Loucy (cell line): ENCODE results near the gene TMOD1.

Experiments used
- H2AFZ ChIP-seq: fragments of 200-600 bp; sonication (generic); 2 replicates; pipeline ENCODE4 v1.6.0; 2016; ENCODE audit warnings: antibody characterized with exemption, mild to moderate bottlenecking, low read length, moderate library complexity
- H3F3A ChIP-seq: fragments of 200-600 bp; 2 replicates; pipeline ENCODE4 v1.6.0; 2016; ENCODE audit warnings: antibody characterized with exemption, low read depth, mild to moderate bottlenecking
- H3K27me3 ChIP-seq: fragments of 200-600 bp; sonication (generic); 2 replicates; pipeline ENCODE4 v1.6.1; 2014; ENCODE audit warnings: low read length, mild to moderate bottlenecking; ENCODE audit not compliant: insufficient read depth, poor library complexity, severe bottlenecking
- H3K36me3 ChIP-seq: fragments of 200-600 bp; sonication (generic); 2 replicates; pipeline ENCODE4 v1.6.1; 2016; ENCODE audit warnings: low read length; ENCODE audit not compliant: insufficient read depth
- H3K4me1 ChIP-seq: fragments of 200-600 bp; sonication (generic); 2 replicates; pipeline ENCODE4 v1.5.1; 2014; ENCODE audit warnings: low read length, mild to moderate bottlenecking; ENCODE audit not compliant: insufficient read depth, poor library complexity, severe bottlenecking
- H3K4me2 ChIP-seq: fragments of 200-600 bp; sonication (generic); 2 replicates; pipeline ENCODE4 v1.6.0; 2014; ENCODE audit warnings: antibody characterized with exemption, low read length, low read depth, mild to moderate bottlenecking; ENCODE audit not compliant: poor library complexity, severe bottlenecking
- H3K4me3 ChIP-seq: fragments of 200-600 bp; sonication (generic); 2 replicates; pipeline ENCODE4 v1.5.1; 2014; ENCODE audit warnings: low read length, mild to moderate bottlenecking, mixed read lengths; ENCODE audit not compliant: poor library complexity, severe bottlenecking
- H3K79me2 ChIP-seq: fragments of 200-600 bp; sonication (generic); 2 replicates; pipeline ENCODE4 v1.6.1; 2014; ENCODE audit warnings: low read length; ENCODE audit not compliant: insufficient read depth
- H3K9ac ChIP-seq: fragments of 200-600 bp; sonication (generic); 2 replicates; pipeline ENCODE4 v1.6.0; 2014; ENCODE audit warnings: mild to moderate bottlenecking, low read depth, low read length, moderate library complexity; ENCODE audit not compliant: poor library complexity, severe bottlenecking
- H3K9me2 ChIP-seq: fragments of 200-600 bp; sonication (generic); replicated peaks from 2 replicates; pipeline ENCODE4 v1.6.1; 2016; ENCODE audit warnings: low read depth, low read length, mixed read lengths
- H3K9me3 ChIP-seq: fragments of 200-600 bp; sonication (generic); 2 replicates; pipeline ENCODE4 v1.6.1; 2014; ENCODE audit warnings: mild to moderate bottlenecking, antibody characterized with exemption, low read length, low read depth; ENCODE audit not compliant: insufficient read depth
- H4K20me1 ChIP-seq: fragments of 200-600 bp; sonication (generic); 2 replicates; pipeline ENCODE4 v1.6.0; 2014; ENCODE audit warnings: antibody characterized with exemption, low read length, mild to moderate bottlenecking; ENCODE audit not compliant: insufficient read depth, poor library complexity, severe bottlenecking
- EZH2phosphoT487 ChIP-seq: fragments of 200-600 bp; IDR thresholded peaks from 2 replicates; pipeline ENCODE4 v1.6.1; 2018; ENCODE audit warnings: antibody characterized with exemption, mild to moderate bottlenecking, moderate library complexity, borderline replicate concordance
- TF ChIP-seq, protein P1 (sequence below): fragments of 200-600 bp; sonication (generic); conservative IDR thresholded peaks from 2 replicates; pipeline ENCODE4 v1.5.1; 2014; ENCODE audit warnings: mild to moderate bottlenecking, antibody characterized with exemption, low read length

Gene TMOD1

GRCh38 chr9:97547098-97547829 lies 45.8 kb downstream of the TMOD1 start:
- Histone ChIP-seq H3K27me3 (no peaks in the 10 kb centered on the region), H2AFZ (no peak overlapping the region), H4K20me1 (no peaks in the 10 kb centered on the region), H3F3A (no peaks in the 10 kb centered on the region), H3K9ac (no peak overlapping the region), H3K9me3 (no peaks in the 10 kb centered on the region), H3K79me2 (no peaks in the 10 kb centered on the region), H3K9me2 (no peaks in the 10 kb centered on the region), H3K4me1 (no peaks in the 10 kb centered on the region), H3K4me3 (no peak overlapping the region), H3K4me2 (no peak overlapping the region), H3K36me3 (no peaks in the 10 kb centered on the region)
- TF ChIP-seq, protein P1, sequence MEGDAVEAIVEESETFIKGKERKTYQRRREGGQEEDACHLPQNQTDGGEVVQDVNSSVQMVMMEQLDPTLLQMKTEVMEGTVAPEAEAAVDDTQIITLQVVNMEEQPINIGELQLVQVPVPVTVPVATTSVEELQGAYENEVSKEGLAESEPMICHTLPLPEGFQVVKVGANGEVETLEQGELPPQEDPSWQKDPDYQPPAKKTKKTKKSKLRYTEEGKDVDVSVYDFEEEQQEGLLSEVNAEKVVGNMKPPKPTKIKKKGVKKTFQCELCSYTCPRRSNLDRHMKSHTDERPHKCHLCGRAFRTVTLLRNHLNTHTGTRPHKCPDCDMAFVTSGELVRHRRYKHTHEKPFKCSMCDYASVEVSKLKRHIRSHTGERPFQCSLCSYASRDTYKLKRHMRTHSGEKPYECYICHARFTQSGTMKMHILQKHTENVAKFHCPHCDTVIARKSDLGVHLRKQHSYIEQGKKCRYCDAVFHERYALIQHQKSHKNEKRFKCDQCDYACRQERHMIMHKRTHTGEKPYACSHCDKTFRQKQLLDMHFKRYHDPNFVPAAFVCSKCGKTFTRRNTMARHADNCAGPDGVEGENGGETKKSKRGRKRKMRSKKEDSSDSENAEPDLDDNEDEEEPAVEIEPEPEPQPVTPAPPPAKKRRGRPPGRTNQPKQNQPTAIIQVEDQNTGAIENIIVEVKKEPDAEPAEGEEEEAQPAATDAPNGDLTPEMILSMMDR = no peak
- TF ChIP-seq EZH2phosphoT487 = no peak

GRCh38 chr9:97548379-97548778 lies 46.9 kb downstream of the TMOD1 start:
- no peak for TF ChIP-seq EZH2phosphoT487
- TF ChIP-seq, protein P1 = no peak
- no peak overlapping the region for H3K4me3 ChIP-seq

GRCh38 chr9:97548819-97549540 lies 47.5 kb downstream of the TMOD1 start:
- Histone ChIP-seq H3K9me2 (no peaks in the 10 kb centered on the region), H3K4me1 (no peaks in the 10 kb centered on the region), H3K4me2 (no peak overlapping the region), H2AFZ (no peak overlapping the region), H3K27me3 (no peaks in the 10 kb centered on the region), H3K79me2 (no peaks in the 10 kb centered on the region), H3K4me3 (no peak overlapping the region), H3K9ac (no peak overlapping the region), H4K20me1 (no peaks in the 10 kb centered on the region), H3K9me3 (no peaks in the 10 kb centered on the region), H3K36me3 (no peaks in the 10 kb centered on the region), H3F3A (no peaks in the 10 kb centered on the region)
- TF ChIP-seq EZH2phosphoT487 = no peak
- TF ChIP-seq, protein P1 = no peak

More at GRCh38 chr9:97548379-97548778, 46.9 kb downstream of the TMOD1 start:
- Histone ChIP-seq H4K20me1 (no peaks in the 10 kb centered on the region), H3K4me1 (no peaks in the 10 kb centered on the region), H3F3A (no peaks in the 10 kb centered on the region), H3K9ac (no peak overlapping the region), H3K36me3 (no peaks in the 10 kb centered on the region), H3K27me3 (no peaks in the 10 kb centered on the region), H3K79me2 (no peaks in the 10 kb centered on the region), H3K4me2 (no peak overlapping the region), H3K9me2 (no peaks in the 10 kb centered on the region), H3K9me3 (no peaks in the 10 kb centered on the region), H2AFZ (no peak overlapping the region)
